Muscle layer of duodenum (tissue), 2 donors: Measurements from ENCODE around the gene ANXA5.

Experiments used
- H3K27ac ChIP-seq: one replicate; pipeline ENCODE4 v1.7.0; 2013; ENCODE audit warnings: mild to moderate bottlenecking, low read length
- H3K27me3 ChIP-seq: one replicate; pipeline ENCODE4 v1.7.0; 2013; ENCODE audit warnings: low read depth, mild to moderate bottlenecking, control low read depth, low read length
- H3K36me3 ChIP-seq, 2 donors: one replicate each; pipeline ENCODE4 v1.7.0; 2013; ENCODE audit warnings: low read length in 2 of 2, control low read depth in 1 of 2, mild to moderate bottlenecking in 1 of 2; ENCODE audit not compliant: insufficient read depth in 2 of 2, control insufficient read depth in 1 of 2
- H3K4me1 ChIP-seq, 2 donors: one replicate each; pipeline ENCODE4 v1.7.0; 2013; ENCODE audit warnings: low read length in 2 of 2, mild to moderate bottlenecking in 2 of 2, control low read depth in 1 of 2, moderate library complexity in 1 of 2; ENCODE audit not compliant: insufficient read depth in 2 of 2, control insufficient read depth in 1 of 2
- H3K4me3 ChIP-seq, 2 donors: one replicate each; pipeline ENCODE4 v1.7.0; 2013; ENCODE audit warnings: low read length in 2 of 2, low read depth in 1 of 2, mild to moderate bottlenecking in 1 of 2
- H3K9me3 ChIP-seq, 2 donors: one replicate each; pipeline ENCODE4 v1.7.0; 2013; ENCODE audit warnings: low read length in 2 of 2, control low read depth in 1 of 2, mild to moderate bottlenecking in 1 of 2; ENCODE audit not compliant: control insufficient read depth in 1 of 2
- donor health status: healthy.

ANXA5 gene

GRCh38 chr4:121658125-121658524, 38.7 kb downstream of the ANXA5 start:
- no peak overlapping the region for H3K4me3 ChIP-seq
- no peaks in the 10 kb centered on the region for H3K4me1 ChIP-seq
- H3K27ac ChIP-seq: no peak overlapping the region
- no peaks in the 10 kb centered on the region for H3K27me3 ChIP-seq
- H3K36me3 ChIP-seq: no peaks in the 10 kb centered on the region
- no peaks in the 10 kb centered on the region for H3K9me3 ChIP-seq

- H3K27ac ChIP-seq: no peak overlapping the region
- H3K4me3 ChIP-seq: no peak overlapping the region
Observed at GRCh38 chr4:121656269-121656641, 40.5 kb downstream of the ANXA5 start.

GRCh38 chr4:121655320-121656268, 41.2 kb downstream of the ANXA5 start:
- H3K27me3 ChIP-seq: no peaks in the 10 kb centered on the region
- no peaks in the 10 kb centered on the region for H3K9me3 ChIP-seq
- H3K36me3 ChIP-seq: no peaks in the 10 kb centered on the region
- no peak overlapping the region for H3K4me3 ChIP-seq
- no peak overlapping the region for H3K27ac ChIP-seq
- H3K4me1 ChIP-seq: no peaks in the 10 kb centered on the region

More at GRCh38 chr4:121656269-121656641, 40.5 kb downstream of the ANXA5 start:
- Histone ChIP-seq H3K27me3 (no peaks in the 10 kb centered on the region), H3K9me3 (no peaks in the 10 kb centered on the region), H3K36me3 (no peaks in the 10 kb centered on the region), H3K4me1 (no peaks in the 10 kb centered on the region)

GRCh38 chr4:121654738-121655137, 42.0 kb downstream of the ANXA5 start:
- H3K4me3 ChIP-seq: no peak overlapping the region
- no peaks in the 10 kb centered on the region for H3K4me1 ChIP-seq
- no peaks in the 10 kb centered on the region for H3K9me3 ChIP-seq
- no peaks in the 10 kb centered on the region for H3K27me3 ChIP-seq
- H3K27ac ChIP-seq: no peak overlapping the region
- no peaks in the 10 kb centered on the region for H3K36me3 ChIP-seq

- H3K27ac ChIP-seq: no peak overlapping the region
- no peaks in the 10 kb centered on the region for H3K4me1 ChIP-seq
- no peak overlapping the region for H3K4me3 ChIP-seq
- H3K9me3 ChIP-seq: no peaks in the 10 kb centered on the region
- H3K36me3 ChIP-seq: no peaks in the 10 kb centered on the region
- no peaks in the 10 kb centered on the region for H3K27me3 ChIP-seq
Observed at GRCh38 chr4:121653986-121654385, 42.8 kb downstream of the ANXA5 start.

- no peaks in the 10 kb centered on the region for H3K27me3 ChIP-seq
- no peak overlapping the region for H3K27ac ChIP-seq
- no peak overlapping the region for H3K4me3 ChIP-seq
- no peaks in the 10 kb centered on the region for H3K4me1 ChIP-seq
- no peaks in the 10 kb centered on the region for H3K36me3 ChIP-seq
- no peaks in the 10 kb centered on the region for H3K9me3 ChIP-seq
Observed at GRCh38 chr4:121653214-121653613, 43.6 kb downstream of the ANXA5 start.

DNA sequence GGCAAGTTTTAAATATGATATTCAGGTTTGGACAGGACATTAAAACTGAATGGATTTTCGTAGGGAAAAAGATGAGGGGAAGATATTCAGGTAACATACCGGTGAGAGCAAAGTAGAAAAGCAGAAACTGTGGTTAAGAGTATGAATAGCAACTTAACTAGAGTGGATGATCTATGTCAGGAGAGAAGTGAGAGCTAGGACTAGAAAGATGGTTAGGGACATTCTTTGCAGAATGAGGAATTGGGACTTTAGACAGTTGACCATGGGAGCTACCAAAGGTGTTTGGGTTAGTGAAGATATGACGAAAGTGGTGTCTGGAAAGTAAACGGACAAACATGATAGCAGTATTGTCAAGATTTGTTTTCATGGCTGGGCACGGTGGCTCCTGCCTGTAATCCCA, 45.2 kb downstream of the ANXA5 start:
- H3K27ac ChIP-seq: no peak overlapping the region
- no peaks in the 10 kb centered on the region for H3K9me3 ChIP-seq
- H3K27me3 ChIP-seq: no peaks in the 10 kb centered on the region

GRCh38 chr4:121650741-121651140, 46.0 kb downstream of the ANXA5 start:
- H3K4me3 ChIP-seq: no peak overlapping the region
- H3K9me3 ChIP-seq: no peaks in the 10 kb centered on the region
- no peaks in the 10 kb centered on the region for H3K36me3 ChIP-seq
- no peak overlapping the region for H3K27ac ChIP-seq
- H3K4me1 ChIP-seq: no peaks in the 10 kb centered on the region
- no peaks in the 10 kb centered on the region for H3K27me3 ChIP-seq

More for the DNA sequence above, 45.2 kb downstream of the ANXA5 start:
- Histone ChIP-seq H3K36me3 (no peaks in the 10 kb centered on the region), H3K4me3 (no peak overlapping the region), H3K4me1 (no peaks in the 10 kb centered on the region)

- Histone ChIP-seq H3K27me3 (no peaks in the 10 kb centered on the region), H3K36me3 (no peaks in the 10 kb centered on the region), H3K27ac (no peak overlapping the region)
Observed at GRCh38 chr4:121648516-121648915, 48.3 kb downstream of the ANXA5 start.

GRCh38 chr4:121642876-121643585, 53.7 kb downstream of the ANXA5 start:
- H3K27me3 ChIP-seq: no peaks in the 10 kb centered on the region
- no peaks in the 10 kb centered on the region for H3K36me3 ChIP-seq
- H3K4me1 ChIP-seq: peaks cover 0 to 5% of the 10 kb centered on the region in 2 donors
- H3K27ac ChIP-seq: no peak overlapping the region
- no peaks in the 10 kb centered on the region for H3K9me3 ChIP-seq
- H3K4me3 ChIP-seq: no peak overlapping the region

More at GRCh38 chr4:121648516-121648915, 48.3 kb downstream of the ANXA5 start:
- Histone ChIP-seq H3K9me3 (no peaks in the 10 kb centered on the region), H3K4me3 (no peak overlapping the region), H3K4me1 (no peaks in the 10 kb centered on the region)

DNA sequence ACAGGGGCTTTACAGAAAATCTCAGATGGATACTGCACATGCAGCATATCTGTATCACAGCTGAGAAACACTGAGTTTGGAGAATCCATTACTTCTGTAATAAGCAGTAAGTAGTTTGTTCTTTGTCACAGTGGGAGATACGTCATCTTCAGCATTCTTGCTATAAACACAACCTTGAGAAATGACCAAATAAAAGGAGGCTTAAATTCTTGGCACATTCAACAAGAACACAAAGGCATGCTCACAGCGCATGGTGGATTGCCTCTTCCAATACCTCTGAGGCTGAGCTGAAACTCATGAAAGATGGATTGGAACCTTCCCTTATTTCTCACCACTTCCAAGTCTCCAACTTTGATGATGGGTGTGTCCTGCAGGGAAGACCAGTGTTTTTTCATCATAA, 54.5 kb downstream of the ANXA5 start:
- Histone ChIP-seq H3K36me3 (no peaks in the 10 kb centered on the region), H3K9me3 (no peaks in the 10 kb centered on the region), H3K4me3 (no peak overlapping the region), H3K4me1 (peaks cover 0 to 5% of the 10 kb centered on the region in 2 donors), H3K27ac (no peak overlapping the region), H3K27me3 (no peaks in the 10 kb centered on the region)
